HG03342 (cell line): ENCODE measurements around the gene ARHGAP15.

ENCODE experiments used
- ATAC-seq: cut with Tn5 transposase; IDR thresholded peaks from one replicate; pipeline ENCODE4 v1.9.1; 2021; ENCODE audit warnings: mild to moderate bottlenecking, moderate library complexity; ENCODE audit not compliant: unreplicated experiment

Gene ARHGAP15

DNA sequence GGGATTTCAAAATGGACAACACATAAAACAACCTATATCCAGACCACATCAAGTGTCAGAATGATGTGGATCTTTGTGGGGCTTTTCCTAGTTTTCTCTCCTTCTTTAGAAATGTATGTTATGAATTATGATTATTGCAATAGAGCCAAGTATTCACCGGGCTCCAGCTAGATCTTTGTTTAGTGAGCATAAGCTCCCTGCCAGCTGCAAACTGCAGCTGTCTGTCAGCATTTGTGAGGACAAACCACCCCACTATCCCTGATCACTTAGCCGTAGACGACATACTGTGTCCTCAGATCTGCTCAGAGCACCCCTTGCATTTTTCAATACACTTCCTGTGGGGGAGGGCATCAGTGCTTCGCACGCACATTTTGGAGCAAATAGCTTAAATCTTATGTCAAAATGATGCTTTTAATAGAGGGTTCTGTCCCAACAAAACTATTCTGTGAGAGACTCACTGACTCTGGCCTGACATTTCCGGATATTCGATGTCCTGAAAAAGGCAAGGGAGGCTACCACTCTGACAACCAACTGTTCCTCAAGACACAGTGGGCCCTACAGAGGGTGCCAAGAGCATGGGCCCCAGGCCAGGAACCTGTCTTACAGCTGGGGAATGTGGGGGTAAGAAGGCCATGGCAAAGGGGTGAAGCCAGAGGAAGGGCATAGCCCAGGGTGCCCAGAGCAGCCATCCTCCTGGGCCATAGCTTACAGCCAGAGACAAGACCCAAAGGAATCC lies 346.0 kb downstream of the ARHGAP15 start:
- ATAC-seq, result no peak

DNA sequence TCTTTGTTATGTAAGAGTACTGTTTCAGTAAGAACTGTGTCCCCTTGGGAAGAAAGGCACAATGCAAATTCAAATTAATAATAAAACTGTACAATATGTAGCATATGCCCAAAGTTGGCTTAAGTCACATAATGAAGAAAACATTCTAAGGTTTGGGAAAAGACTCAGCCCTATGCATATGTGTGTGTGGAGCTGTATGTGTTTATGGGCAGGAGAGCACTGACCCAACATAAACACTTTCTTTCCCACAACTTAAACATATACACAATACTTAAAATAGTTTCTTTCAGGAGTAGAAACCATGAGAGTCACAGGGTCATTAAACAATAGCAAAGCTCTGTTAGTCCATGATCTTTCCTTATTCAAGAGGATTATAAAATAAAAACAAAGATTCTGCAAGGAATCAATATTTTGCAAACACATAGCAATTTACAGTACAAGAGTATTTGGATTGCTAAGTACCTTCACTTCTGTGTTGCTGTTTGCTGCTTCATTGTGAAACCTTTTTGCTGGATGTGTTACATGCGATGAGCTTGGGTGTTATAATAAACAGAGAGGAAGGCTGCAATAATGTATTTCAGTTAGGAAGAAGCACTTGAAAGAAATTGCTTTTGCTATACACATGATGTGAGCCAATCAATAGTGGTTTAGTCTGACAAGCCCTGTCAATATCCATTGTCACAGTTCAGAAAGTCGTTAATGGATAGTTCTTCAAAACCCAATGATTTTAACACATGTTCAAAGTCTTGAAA lies 347.3 kb downstream of the ARHGAP15 start:
- no peak for ATAC-seq

DNA sequence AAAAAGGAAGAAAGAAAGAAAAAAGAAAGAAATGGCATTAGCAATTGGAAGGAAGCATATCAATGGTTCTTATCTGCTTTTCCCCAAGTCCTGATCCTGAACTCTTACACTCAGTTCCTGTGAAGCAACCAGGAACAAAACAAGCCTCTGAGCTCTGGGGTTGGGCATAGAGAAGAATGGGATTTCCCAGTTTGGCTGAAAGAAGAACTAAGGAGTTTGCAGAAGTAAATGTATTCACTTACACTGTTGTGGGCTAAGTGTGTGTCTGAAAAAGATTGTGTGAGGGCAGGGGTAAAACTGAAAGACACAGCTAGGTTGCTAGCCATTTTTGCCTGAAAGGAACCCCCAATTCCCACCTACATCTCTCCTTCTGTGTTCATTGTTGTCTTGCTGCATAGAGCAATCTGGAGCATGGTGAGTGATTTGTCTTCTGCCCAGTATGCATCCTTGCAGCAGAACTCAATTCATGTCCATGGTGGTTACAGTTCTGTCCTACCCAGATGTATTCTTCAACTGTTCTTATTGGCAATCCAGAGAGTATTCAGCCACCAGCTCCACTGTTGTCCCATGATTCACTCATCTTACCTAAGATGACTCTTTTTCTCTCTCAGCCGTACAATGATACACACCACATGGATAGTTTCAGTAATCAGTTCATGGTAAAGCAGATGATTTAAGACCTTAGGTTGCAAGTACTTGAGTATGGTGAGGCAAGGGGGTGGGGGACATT lies 348.7 kb downstream of the ARHGAP15 start:
- no peak for ATAC-seq

DNA sequence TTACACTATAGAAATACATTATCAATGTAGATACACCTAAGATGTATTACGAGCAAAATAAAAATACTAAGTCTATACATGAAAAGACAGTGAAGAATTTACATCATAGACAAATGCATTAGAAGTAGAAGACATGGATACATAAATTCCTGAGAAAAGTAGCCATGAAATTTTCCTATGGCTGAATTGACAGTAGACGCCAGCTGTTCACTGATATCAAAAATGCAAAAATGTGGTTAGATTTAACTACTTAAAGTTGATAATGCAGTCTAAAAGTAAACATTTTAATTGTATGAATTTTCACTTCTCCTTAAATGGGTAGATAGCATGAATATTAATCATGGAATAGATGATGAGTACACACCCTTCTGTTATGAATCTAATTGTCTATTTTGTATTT lies 350.9 kb downstream of the ARHGAP15 start:
- ATAC-seq, result no peak

DNA sequence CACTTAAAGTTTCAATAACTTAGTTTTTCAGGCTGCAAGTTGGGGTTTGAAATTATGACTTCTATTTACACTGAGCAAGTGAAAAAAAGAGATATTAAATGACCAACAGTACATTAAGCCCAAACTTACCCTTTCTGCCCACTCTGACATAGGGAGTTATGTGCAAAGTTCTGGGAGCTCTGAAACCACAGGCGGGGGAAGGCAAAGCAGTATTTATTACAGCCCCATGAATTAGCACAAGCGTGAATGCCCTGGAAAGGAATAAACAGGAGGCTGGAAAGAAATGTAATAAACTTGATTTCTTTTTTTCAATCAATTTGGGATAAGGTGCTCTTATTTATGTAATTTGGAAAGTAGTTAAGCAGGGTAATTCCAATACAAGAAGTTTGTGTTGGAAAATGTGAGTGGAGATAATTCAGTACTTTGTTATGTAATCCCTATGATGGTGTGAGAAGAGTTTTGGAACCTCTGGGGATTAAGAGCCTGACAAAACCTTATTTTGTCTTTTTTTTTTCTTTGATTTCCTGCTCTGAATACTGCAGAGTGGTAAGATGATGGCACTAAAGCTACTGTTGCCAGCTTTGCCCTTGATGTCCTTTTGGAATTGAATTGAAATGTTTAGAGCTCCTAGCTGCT lies 351.5 kb downstream of the ARHGAP15 start:
- no peak for ATAC-seq

DNA sequence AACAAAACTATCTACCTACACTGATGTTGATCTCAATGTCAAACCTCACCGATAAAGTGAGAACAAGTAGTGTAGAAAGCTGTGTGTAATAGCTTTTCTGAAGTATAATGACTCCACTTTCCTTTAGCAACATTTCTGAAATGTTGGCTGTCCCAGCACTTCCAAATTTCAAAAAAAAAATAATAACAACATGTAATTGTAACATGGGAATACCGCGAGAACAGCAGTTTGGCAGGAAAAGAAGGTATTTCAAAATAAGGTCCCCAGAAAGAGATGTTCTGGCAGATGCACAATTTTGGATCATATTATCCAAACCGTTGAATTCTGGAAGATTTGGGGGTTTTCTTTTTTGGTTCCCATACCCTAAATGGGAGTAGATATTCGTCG lies 352.0 kb downstream of the ARHGAP15 start:
- ATAC-seq, result no peak

DNA sequence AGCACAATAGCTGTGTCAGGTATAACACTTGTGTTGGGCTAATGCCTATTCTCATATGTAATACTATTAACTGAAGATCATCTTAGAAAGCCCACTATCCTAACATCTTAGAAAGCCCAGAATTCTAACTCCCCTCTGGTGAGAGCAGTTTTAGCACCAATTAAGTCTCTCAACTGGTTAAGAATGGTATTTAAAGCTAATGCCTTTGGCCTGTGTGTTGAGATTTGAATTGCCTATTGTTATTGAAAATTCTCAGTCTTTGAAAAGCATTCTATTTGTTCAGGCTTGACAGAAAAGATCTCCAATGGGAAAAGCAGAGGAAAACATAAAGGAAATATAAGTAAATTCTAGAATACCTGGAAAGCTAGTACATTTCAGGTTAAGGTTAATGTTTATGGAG lies 352.5 kb downstream of the ARHGAP15 start:
- ATAC-seq, result no peak

DNA sequence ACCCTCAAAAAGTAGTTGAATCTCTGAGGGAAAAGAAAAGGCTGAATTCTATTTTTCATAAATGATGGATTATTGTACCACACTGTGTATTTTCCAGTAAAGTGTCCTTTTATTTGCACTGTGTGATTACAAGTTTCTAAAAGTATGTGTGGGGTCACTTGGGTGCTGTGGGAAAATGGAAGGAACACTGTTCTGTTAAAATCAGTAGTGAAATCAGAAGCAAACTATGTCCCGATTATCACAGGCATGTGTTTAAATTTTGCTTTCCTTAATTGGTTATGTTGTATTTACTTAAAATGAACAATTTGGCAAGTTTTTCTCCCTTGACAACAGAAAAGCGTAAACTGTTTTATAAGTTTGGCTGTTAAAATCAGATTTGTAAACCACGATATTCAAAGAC lies 353.1 kb downstream of the ARHGAP15 start:
- no peak for ATAC-seq

DNA sequence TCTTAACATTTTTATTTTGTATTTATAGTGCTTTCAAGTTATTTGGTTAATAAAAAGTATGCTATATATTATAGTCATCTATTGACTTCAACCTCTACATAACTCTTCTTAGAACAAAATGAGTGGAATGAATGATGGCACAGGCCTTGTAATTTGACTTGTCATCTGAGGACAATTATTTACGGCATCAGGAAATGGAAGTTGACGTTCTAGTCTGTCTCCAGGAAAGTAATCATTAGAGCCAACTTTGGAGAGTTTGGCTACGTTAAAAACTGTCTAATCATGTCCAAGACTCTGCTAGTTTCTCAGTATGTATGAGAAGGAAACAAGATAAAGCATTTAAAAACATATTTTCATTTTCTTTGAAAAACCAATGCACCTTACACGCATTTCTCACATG lies 353.6 kb downstream of the ARHGAP15 start:
- ATAC-seq, result no peak

DNA sequence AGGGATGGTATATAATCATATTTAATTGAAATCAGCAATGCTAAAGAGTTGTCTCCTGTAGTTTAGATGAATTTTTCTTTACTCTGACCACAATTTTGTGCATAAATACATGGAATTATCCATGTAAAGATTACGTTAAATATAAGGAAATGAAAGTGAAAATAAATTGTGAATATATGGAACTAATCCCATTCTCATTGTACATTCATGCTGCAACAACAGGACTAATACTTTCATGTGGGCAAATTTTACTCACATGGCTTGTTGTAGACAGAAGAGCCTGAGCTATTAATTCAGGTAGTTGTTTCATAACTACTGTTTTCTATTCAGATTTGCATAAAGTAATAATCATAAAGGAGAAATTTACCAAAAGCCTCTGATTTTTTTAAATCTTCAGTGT lies 357.8 kb downstream of the ARHGAP15 start:
- ATAC-seq, result no peak

DNA sequence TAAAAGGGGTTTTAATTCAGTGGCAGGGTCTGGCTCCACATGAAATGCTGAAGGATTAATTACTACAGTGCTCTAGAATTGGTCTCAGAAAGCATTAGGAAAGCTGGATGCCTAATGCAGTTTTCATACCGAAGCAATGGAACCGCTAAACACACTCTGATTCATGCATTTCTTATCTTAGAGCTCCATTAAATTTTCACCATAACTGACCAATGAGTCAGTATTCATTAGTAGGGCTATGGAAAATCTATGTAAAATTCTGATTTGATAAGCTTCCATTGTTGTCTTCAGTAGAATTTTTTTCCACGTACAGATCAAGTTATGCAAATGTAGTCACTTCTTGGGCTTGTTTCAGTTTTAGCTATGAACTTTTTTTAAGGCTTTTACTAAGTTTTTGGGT lies 359.9 kb downstream of the ARHGAP15 start:
- no peak for ATAC-seq

DNA sequence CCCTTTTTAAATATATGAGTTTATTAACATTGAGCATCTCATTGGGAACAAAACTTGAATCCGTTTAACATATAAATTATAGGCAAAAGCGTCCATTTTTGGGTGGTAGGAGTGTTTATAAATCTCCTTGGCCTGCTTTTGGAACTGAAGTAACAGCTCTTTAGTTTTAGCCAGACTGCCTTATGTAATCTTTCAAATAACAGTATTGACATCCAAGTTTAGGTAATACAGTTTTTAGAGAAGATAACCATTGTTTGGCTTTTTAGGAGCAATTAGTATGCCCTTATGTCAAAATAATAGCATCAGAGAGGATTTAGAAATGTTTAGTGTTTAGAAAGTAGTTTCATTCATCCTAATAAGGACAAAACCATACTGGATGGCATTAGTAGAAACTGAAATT lies 361.9 kb downstream of the ARHGAP15 start:
- no peak for ATAC-seq

DNA sequence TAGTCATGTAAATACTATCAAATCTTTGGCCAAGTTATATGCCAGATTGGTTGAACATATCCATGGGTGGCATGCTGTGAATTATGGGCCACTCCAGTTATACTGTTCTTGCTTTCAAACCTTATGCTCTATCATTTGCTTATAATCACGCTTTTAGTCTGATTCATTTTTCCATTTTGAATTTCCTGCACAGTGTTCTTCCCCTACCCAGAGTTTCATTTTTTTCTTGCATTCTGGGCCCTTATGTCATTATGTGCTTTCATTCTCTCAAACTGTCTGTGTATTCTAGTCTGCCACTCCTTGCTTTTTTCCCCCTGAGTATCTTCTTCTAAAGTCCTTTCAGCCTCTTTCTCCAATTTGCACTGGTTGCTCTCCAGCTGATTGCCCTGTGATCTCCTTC lies 364.1 kb downstream of the ARHGAP15 start:
- no peak for ATAC-seq

DNA sequence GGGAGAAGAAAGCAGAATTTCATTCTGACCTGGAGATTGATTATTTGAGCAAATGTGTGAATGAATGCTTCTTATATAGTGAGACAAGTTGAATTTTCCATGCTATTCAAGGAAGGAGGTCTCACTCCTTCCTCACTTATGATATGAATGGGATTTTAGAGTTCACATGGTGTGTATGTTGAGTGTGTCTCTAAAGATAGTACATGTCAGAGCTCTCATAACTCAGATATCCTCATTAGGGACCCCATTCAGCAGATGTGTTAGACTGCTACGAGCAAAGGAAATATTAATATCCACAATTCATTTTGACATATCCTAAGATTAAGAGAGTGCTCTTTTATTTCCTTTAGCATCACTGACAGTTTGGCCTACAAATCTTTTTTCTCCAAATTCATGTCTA lies 368.5 kb downstream of the ARHGAP15 start:
- ATAC-seq, result no peak

DNA sequence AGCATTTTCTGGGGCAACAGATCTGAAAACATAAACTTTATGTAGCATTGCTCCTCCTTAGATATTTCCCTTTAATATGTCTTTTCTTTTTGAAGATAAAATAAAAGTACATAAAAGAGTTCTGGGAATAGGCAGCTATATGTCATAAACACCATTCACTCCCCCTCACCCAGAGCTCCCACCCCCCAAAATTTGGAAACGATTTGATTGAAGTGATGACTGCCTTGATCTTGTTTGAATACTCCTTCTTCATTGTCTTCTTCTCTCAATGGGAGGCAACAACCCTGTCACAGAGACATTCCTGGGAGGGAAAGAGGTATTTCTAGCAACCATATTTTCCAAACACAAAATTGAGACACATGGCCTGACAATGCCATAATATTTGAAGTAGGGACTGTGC lies 369.3 kb downstream of the ARHGAP15 start:
- ATAC-seq, result no peak

DNA sequence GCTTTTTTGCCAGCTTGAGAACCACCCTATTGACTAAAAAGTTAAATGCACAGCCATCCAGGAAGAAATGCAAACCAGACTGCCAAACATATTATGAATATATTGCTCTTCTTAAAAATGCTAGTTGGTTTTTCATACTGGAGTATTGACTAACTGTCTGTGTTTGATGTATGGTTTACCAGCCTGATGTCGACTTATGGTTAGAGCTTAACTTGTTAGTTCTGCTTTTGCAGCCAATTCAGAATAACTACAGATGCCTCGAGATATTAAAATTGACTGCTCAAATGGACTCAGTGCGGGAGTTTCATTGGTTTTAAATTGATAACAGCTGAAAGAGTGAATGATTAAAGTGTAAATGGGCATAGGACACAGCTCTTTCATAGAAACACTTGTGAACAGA lies 369.8 kb downstream of the ARHGAP15 start:
- ATAC-seq, result no peak

DNA sequence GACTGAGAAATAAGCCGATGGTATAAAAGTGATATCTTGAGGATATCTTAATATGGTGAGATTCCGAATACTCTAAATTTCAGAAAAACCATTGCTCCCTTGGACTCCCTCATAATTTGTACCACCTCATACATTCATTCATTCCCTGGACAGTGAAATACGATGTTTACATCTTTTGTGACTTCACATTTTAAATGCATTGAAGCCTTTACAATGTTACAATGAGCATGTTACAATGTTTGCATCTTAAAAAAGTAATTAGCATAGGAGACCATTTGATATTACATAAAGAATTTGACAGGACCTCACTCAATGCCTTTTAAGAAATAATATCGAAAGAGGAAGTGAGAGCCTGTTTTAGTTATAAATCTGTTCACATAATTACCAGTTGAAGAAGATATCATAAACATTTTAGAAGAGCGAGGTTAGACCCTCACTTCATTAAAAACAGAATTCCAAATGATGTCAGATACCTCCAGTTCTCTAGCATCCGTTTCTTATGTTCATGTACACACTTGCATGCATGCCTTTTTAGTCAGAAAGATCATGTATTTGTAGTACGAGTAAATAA lies 372.0 kb downstream of the ARHGAP15 start:
- no peak for ATAC-seq

DNA sequence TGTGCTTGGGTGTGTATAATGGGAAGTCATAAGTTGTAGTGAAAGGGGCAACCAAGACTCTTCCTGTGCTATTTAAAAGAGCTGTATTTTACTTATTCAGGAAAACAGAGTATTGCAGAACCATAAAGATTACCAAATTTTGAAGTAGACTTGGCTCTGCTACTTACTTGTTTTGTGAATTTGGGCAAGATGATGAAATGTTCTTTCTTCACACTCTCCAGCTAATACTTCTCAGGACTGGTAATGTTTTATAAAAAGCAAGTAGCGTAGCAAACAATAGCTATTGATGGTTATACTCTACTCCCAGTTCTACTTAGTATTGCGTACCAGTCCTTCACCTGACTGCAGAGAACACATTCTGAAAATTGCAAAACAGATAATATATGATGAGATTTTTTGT lies 374.1 kb downstream of the ARHGAP15 start:
- ATAC-seq, result no peak

DNA sequence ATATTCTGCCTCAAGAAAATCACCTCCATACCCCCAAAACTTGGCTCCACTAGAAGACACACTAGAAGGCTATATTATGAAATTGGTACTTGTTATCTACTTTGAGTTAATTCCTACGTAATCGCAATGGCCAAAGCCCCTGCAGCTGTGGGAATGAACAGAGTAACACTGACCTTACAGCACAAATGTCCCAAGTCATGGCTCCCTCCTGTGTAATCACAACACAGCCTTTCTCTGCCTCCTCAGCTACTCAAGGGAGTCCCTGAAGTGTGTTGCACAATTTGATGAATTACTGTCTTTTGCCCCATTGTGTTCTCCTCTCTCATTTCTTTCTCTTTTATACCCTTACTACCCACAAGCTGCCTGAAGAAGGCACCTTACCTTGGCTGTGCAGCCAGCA lies 375.2 kb downstream of the ARHGAP15 start:
- no peak for ATAC-seq

DNA sequence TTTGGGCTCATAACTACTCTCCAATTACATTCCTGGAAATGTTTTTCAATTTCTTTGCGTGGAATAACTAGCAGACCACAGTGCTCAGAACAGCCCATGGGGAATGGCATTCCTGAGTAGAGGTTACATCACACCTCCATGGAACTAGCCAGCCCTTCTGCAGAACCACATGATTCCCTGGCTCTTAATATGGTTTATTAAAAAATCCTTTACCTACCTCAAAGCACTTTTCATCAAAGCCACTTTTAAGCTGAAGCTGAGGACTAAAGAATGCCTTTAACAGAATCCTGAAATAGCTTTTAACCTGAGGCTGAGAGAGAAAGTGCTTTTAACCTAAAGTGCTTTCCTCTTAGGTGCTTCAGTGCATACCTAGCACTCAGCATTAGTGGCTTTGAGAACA lies 376.3 kb downstream of the ARHGAP15 start:
- no peak for ATAC-seq

DNA sequence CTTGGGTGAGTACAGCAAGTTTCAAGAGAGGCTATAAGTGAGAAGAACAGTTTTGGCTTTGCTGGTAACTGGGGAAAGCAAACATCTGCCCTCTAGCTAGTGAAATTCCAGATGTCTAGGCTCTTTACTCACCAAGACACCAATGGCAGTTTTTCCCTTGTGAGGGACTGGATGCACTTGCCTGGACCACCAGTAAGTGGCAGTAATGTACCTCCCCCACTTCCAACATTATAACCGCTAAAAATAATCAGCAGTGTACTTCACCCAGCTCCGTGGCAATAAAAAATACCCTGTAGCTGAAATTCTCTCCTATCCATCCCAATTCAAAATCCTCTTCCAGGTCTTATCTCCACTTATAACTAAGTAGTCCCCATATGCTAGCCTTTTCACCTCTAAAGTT lies 383.9 kb downstream of the ARHGAP15 start:
- ATAC-seq, result peak; percentile 75
